GM23338 (cell line): ENCODE measurements around the gene EVI2B. TPM values are rescaled to one million over a fixed set of nuclear protein-coding genes. Genes with fewer than 3 reads are reported as not detected.
A peak's percentile ranks its signal among the peaks of the same experiment; 100 is the strongest.

Source experiments
- ATAC-seq: fragments of 200-7000 bp; cut with Tn5 transposase; 3 replicates; pipeline ENCODE4 v1.9.1; 2020
- DNase-seq: peaks from one replicate; pipeline ENCODE4 v3.0.0-alpha.2; 2015; ENCODE audit warnings: low spot score
- H2AFZ ChIP-seq: fragments of 200-600 bp; sonication (generic); 2 replicates; pipeline ENCODE4 v1.8.0; 2016; ENCODE audit warnings: antibody characterized with exemption, mild to moderate bottlenecking, moderate library complexity
- H3F3A ChIP-seq: fragments of 200-600 bp; sonication (generic); replicated peaks from 2 replicates; pipeline ENCODE4 v1.8.0; 2017; ENCODE audit warnings: antibody characterized with exemption, mixed run types, low read depth
- H3K27ac ChIP-seq: fragments of 200-600 bp; sonication (generic); 2 replicates; pipeline ENCODE4 v1.6.1; 2016; ENCODE audit warnings: low read depth
- H3K27me3 ChIP-seq: fragments of 200-600 bp; sonication (generic); 2 replicates; pipeline ENCODE4 v1.8.0; 2016; ENCODE audit warnings: mild to moderate bottlenecking, mixed run types, moderate library complexity; ENCODE audit not compliant: insufficient read depth
- H3K36me3 ChIP-seq: fragments of 200-600 bp; sonication (generic); 2 replicates; pipeline ENCODE4 v1.8.0; 2016; ENCODE audit warnings: mild to moderate bottlenecking; ENCODE audit not compliant: insufficient read depth
- H3K4me1 ChIP-seq: fragments of 200-600 bp; sonication (generic); 2 replicates; pipeline ENCODE4 v1.8.0; 2016; ENCODE audit warnings: mild to moderate bottlenecking, moderate library complexity; ENCODE audit not compliant: insufficient read depth
- H3K4me2 ChIP-seq: fragments of 200-600 bp; sonication (generic); 2 replicates; pipeline ENCODE4 v1.7.1; 2017; ENCODE audit warnings: mixed run types
- H3K4me3 ChIP-seq: fragments of 200-600 bp; sonication (generic); 2 replicates; pipeline ENCODE4 v1.6.1; 2016; ENCODE audit warnings: mixed run types
- H3K79me2 ChIP-seq: fragments of 200-600 bp; sonication (generic); replicated peaks from 2 replicates; pipeline ENCODE4 v1.8.0; 2017; ENCODE audit warnings: mild to moderate bottlenecking; ENCODE audit not compliant: insufficient read depth
- H3K9me2 ChIP-seq: fragments of 200-600 bp; sonication (generic); 2 replicates; pipeline ENCODE4 v1.8.0; 2017; ENCODE audit not compliant: insufficient read depth
- H4K20me1 ChIP-seq: fragments of 200-600 bp; sonication (generic); replicated peaks from 2 replicates; pipeline ENCODE4 v1.8.0; 2017; ENCODE audit warnings: mild to moderate bottlenecking; ENCODE audit not compliant: insufficient read depth
- H3K27ac Mint-ChIP-seq: 2 replicates; pipeline ENCODE4 v1.8.0; 2020; ENCODE audit warnings: inconsistent platforms, mild to moderate bottlenecking, moderate library complexity, mixed read lengths
- H3K27me3 Mint-ChIP-seq: 3 replicates; pipeline ENCODE4 v1.8.0; 2022; ENCODE audit warnings: low read depth, mild to moderate bottlenecking, moderate library complexity, mixed read lengths, inconsistent platforms; ENCODE audit not compliant: insufficient read depth, poor library complexity
- H3K36me3 Mint-ChIP-seq: 3 replicates; pipeline ENCODE4 v1.8.0; 2021; ENCODE audit warnings: low read depth, mild to moderate bottlenecking, inconsistent platforms, moderate library complexity, mixed read lengths
- H3K4me1 Mint-ChIP-seq: 3 replicates; pipeline ENCODE4 v1.8.0; 2020; ENCODE audit warnings: mild to moderate bottlenecking, inconsistent platforms, mixed read lengths
- H3K4me3 Mint-ChIP-seq: 3 replicates; pipeline ENCODE4 v1.8.0; 2021; ENCODE audit warnings: moderate library complexity, mild to moderate bottlenecking, inconsistent platforms, mixed read lengths
- H3K9me3 Mint-ChIP-seq: 3 replicates; pipeline ENCODE4 v1.8.0; 2020; ENCODE audit warnings: moderate library complexity, mild to moderate bottlenecking, inconsistent platforms, mixed read lengths
- CREB1 ChIP-seq: fragments of 250-450 bp; sonication (Bioruptor Pico); IDR thresholded peaks from 2 replicates; pipeline ENCODE4 v1.5.0; 2020; ENCODE audit warnings: low read depth, mild to moderate bottlenecking, moderate library complexity
- ETS1 ChIP-seq: IDR thresholded peaks from 2 replicates; pipeline ENCODE4 v1.6.1; 2016; ENCODE audit warnings: antibody characterized with exemption
- EZH2 ChIP-seq: fragments of 200-600 bp; sonication (generic); IDR thresholded peaks from one replicate; pipeline ENCODE4 v1.8.0; 2017; ENCODE audit warnings: antibody characterized with exemption, mild to moderate bottlenecking, low read depth; ENCODE audit not compliant: unreplicated experiment
- EZH2phosphoT487 ChIP-seq: fragments of 200-600 bp; sonication (generic); IDR thresholded peaks from one replicate; pipeline ENCODE4 v1.8.1; 2018; ENCODE audit warnings: antibody characterized with exemption; ENCODE audit not compliant: unreplicated experiment
- JUNB ChIP-seq: IDR thresholded peaks from one replicate; pipeline ENCODE4 v1.6.1; 2016; ENCODE audit warnings: antibody characterized with exemption; ENCODE audit not compliant: unreplicated experiment
- NANOG ChIP-seq: IDR thresholded peaks from 2 replicates; pipeline ENCODE4 v1.6.1; 2016; ENCODE audit warnings: antibody characterized with exemption, borderline replicate concordance
- POLR2AphosphoS5 ChIP-seq: IDR thresholded peaks from 2 replicates; pipeline ENCODE4 v1.6.1; 2016; ENCODE audit warnings: antibody characterized with exemption, low read depth
- REST ChIP-seq: IDR thresholded peaks from one replicate; pipeline ENCODE4 v1.6.1; 2018; ENCODE audit warnings: antibody characterized with exemption; ENCODE audit not compliant: unreplicated experiment
- STAT1 ChIP-seq: IDR thresholded peaks from one replicate; pipeline ENCODE4 v1.6.1; 2016; ENCODE audit warnings: antibody characterized with exemption; ENCODE audit not compliant: unreplicated experiment
- ZNF114 ChIP-seq: fragments of 250-450 bp; sonication (Bioruptor Pico); IDR thresholded peaks from 2 replicates; pipeline ENCODE4 v1.5.0; 2020; ENCODE audit warnings: mild to moderate bottlenecking, moderate library complexity
- ZNF331 ChIP-seq: fragments of 250-450 bp; sonication (Bioruptor Pico); IDR thresholded peaks from 2 replicates; pipeline ENCODE4 v1.5.0; 2020; ENCODE audit warnings: low read depth, mild to moderate bottlenecking, moderate library complexity
- ZNF462 ChIP-seq: fragments of 250-450 bp; sonication (Bioruptor Pico); IDR thresholded peaks from 2 replicates; pipeline ENCODE4 v1.5.0; 2020; ENCODE audit warnings: mild to moderate bottlenecking, moderate library complexity
- polyA plus RNA-seq: library from polyadenylated mRNA; unstranded; fragments of >200 nt; fragmentation: Nextera tagmentation; extraction: Ambion mirVana; gene quantifications from 2 replicates; pipeline ENCODE4 v1.2.1, GENCODE V29; 2016
- total RNA-seq: library from RNA; depleted of rRNA; stranded (reverse); fragments of >200 nt; shearing (Covaris generic); gene quantifications from 2 replicates; pipeline ENCODE4 v1.2.3, GENCODE V29; 2014
- TF ChIP-seq, protein P1 (sequence below), 2 experiments: fragments of 200-600 bp in 1 of 2; sonication (generic) in 1 of 2; conservative IDR thresholded peaks; 2 replicates each; pipeline versions ENCODE4 v1.5.1 to v1.6.1; 2016 to 2017; ENCODE audit warnings: antibody characterized with exemption in 2 of 2, low read depth in 2 of 2, mild to moderate bottlenecking in 2 of 2, moderate library complexity in 1 of 2

EVI2B gene
- total and polyA plus RNA-seq, 2 experiments from 2014 or later, result 0.18 TPM; not detected in 1

- Histone ChIP-seq H3K36me3 (no peaks in the 10 kb centered on the region), H3K27me3 (no peaks in the 10 kb centered on the region), H3F3A (no peaks in the 10 kb centered on the region), H3K79me2 (no peaks in the 10 kb centered on the region), H2AFZ (no peak overlapping the region), H3K27ac (peak overlapping the region; percentile 43; the same call in 1 of the 2 replicates), H4K20me1 (no peaks in the 10 kb centered on the region), H3K4me2 (0 out of 2 replicates have a peak overlapping the region, but pooled peaks have one; percentile 1), H3K4me1 (0 out of 2 replicates have a peak, but pooled peaks cover 4% of the 10 kb centered on the region), H3K4me3 (no peak overlapping the region), H3K9me2 (no peaks in the 10 kb centered on the region)
- ATAC-seq, result no peak
- TF ChIP-seq ZNF331 (CRISPR knock-in tag), result no peak
- TF ChIP-seq JUNB, result no peak
- TF ChIP-seq EZH2phosphoT487, result no peak
- no peak for TF ChIP-seq CREB1 (CRISPR knock-in tag)
- TF ChIP-seq EZH2, result no peak
- no peak for TF ChIP-seq ETS1
- TF ChIP-seq, protein P1, sequence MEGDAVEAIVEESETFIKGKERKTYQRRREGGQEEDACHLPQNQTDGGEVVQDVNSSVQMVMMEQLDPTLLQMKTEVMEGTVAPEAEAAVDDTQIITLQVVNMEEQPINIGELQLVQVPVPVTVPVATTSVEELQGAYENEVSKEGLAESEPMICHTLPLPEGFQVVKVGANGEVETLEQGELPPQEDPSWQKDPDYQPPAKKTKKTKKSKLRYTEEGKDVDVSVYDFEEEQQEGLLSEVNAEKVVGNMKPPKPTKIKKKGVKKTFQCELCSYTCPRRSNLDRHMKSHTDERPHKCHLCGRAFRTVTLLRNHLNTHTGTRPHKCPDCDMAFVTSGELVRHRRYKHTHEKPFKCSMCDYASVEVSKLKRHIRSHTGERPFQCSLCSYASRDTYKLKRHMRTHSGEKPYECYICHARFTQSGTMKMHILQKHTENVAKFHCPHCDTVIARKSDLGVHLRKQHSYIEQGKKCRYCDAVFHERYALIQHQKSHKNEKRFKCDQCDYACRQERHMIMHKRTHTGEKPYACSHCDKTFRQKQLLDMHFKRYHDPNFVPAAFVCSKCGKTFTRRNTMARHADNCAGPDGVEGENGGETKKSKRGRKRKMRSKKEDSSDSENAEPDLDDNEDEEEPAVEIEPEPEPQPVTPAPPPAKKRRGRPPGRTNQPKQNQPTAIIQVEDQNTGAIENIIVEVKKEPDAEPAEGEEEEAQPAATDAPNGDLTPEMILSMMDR (conservative IDR thresholded peaks at IDR 0.05; ENCODE audit: low read depth in 2 of 2), result no peak
- TF ChIP-seq STAT1, result no peak
- TF ChIP-seq ZNF462 (CRISPR knock-in tag), result no peak
- no peak for TF ChIP-seq NANOG
- no peak for TF ChIP-seq ZNF114
- TF ChIP-seq POLR2AphosphoS5, result no peak
- TF ChIP-seq REST, result no peak
- Mint-ChIP-seq H3K27ac (peak overlapping the region; percentile 18; the same call in 1 of the 2 replicates), H3K4me3 (no peak overlapping the region), H3K9me3 (no peaks in the 10 kb centered on the region), H3K27me3 (peaks cover 2% of the 10 kb centered on the region), H3K4me1 (peaks cover 9% of the 10 kb centered on the region; the same call in 2 of the 3 replicates), H3K36me3 (peaks cover 12% of the 10 kb centered on the region; the same call in 2 of the 3 replicates)
- no peak for DNase-seq
Measured at GRCh38 chr17:31269036-31269577, 44.7 kb downstream of the EVI2B start.
